GM18507 (cell line): ENCODE measurements around the gene RYR2.
"Not testable (repeated sequence)": the region's sequence is repeated elsewhere in the genome, so short reads cannot be mapped to it uniquely, and the experiment has no call there.

Experiments
- DNase-seq: peaks from one replicate; pipeline ENCODE4 v3.0.0; 2011; ENCODE audit warnings: low read depth; ENCODE audit not compliant: insufficient read length; ENCODE audit errors: extremely low spot score
- FAIRE-seq: peaks from 2 replicates; lab custom pipeline; 2011; peaks lifted over from hg19 to GRCh38; lab: Jason Lieb, UNC

RYR2 gene

DNA sequence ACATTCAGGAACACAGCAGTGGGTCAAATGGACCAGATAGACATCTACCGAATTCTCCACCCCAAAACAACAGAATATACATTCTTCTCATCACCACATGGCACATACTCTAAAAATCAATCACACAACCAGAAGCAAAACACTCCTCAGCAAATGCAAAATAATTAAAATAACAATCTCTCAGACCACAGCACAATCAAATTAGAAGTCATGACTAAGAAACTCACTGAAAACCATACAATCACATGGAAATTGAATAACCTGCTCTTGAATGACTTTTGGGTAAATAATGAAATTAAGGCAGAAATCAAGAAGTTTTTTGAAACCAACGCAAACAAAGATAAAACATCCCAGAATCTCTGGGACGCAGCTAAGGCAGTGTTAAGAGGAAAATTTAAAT is 799.5 kb downstream of the RYR2 start:
- FAIRE-seq: no peak

DNA sequence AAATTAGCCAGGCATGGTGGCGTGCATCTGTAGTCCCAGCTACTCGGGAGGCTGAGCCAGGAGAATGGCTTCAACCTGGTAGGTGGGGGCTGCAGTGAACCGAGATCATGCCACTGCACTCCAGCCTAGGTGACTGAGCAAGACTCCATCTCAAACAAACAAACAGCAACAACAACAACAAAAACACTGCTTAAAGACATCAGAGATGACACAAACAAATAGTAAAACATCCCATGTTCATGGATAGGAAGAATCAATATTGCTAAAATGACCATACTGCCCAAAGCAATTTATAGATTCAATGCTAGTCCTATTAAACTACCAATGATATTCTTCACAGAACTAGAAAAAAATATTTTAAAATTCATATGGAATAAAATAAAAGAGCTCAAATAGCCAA is 801.5 kb downstream of the RYR2 start:
- not testable (repeated sequence) for FAIRE-seq, DNase-seq

More for the DNA sequence above, 799.5 kb downstream of the RYR2 start:
- no peak for DNase-seq

DNA sequence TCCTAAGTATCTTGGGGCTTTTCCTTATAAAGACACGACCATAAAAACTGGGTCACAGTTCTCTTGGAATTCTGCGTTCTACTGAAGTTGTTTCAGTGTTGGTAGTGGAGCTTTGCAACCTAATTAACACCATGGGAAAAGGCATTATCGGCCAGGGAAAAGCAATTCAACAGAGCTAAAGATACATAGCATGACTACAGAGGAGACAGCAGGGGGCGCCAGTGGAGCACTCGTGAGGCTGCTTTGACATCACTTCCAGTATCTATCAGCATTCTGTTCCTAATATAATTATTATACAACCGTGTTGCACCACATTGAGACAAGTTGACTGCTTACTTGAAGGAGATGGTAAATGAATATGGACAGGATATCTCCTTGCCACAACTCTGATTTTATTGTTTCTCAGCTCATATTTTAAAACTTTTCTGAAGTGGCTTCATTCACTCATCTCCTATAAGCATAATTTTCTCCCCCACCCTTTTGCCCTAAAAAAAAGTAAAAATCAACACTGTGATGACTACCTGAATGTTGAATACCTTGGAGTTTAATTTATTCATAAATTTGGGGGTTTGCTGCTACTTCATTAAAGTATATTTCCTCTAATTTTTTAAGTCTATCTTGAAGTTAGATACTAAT is 809.3 kb downstream of the RYR2 start:
- DNase-seq (no peak), FAIRE-seq (no peak)

DNA sequence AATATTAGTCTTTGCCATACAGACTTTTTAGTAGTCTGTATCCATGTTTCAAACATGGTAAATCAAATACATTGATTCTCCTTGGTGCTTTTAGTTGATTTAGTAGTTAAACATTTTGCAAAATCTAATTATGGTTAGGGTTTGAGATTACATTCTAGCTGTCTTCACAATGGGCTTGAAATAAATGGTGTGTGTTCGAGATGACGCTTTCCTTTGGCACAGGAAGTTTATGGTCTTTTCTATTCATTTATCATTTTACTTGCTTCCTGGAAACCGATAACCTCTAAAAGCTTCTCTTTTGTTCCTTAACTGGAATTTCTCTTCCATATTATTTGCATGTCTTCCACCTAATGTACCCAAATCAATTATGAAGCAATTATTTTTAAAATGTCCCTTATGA is 810.4 kb downstream of the RYR2 start:
- FAIRE-seq (no peak), DNase-seq (no peak)

GRCh38 chr1:237857455-237857854 is 815.5 kb downstream of the RYR2 start:
- DNase-seq (no peak), FAIRE-seq (no peak)

- FAIRE-seq (no peak), DNase-seq (no peak)
Observed at GRCh38 chr1:237858992-237859391, 817.0 kb downstream of the RYR2 start.

DNA sequence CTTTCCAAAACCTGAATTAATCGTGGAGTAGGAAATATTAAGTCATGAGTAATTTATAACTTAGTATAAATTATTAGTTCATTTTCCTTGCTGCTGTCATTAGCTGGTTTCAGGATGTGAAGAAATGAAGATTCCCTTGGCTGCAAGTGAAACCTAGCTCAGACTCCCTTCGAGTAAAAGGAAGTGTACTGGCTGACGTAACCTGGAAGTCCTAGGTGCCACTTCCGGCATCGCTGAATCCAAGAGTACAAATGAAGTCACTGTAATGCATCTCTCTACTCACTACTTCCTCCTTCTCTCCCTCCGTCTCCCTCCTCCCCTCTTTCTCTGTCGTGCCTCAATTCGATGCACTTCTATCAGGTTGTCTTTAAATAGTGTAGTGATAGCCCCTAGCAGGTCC is 820.0 kb downstream of the RYR2 start:
- no peak for DNase-seq
- no peak for FAIRE-seq

DNA sequence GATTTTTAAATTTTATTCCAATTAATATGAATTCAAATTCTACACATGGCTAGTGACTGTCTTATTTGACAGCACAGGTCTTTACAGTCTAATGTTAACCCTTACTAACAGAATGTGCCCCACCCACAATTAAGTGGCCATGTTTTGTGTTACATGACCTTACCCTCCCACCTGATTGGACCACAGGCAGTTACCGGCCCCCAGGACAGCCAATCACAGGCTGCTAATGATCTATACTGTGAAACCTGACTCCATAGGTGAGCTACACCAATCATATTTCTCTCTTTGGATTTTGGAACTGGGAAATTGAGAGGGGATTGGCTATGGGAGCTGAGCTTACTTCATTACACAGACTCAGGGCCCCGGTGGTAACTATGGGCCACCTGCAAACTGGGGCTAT is 821.2 kb downstream of the RYR2 start:
- FAIRE-seq (no peak), DNase-seq (no peak)

- DNase-seq (no peak), FAIRE-seq (no peak)
Observed at GRCh38 chr1:237864338-237865244, 822.6 kb downstream of the RYR2 start.

DNA sequence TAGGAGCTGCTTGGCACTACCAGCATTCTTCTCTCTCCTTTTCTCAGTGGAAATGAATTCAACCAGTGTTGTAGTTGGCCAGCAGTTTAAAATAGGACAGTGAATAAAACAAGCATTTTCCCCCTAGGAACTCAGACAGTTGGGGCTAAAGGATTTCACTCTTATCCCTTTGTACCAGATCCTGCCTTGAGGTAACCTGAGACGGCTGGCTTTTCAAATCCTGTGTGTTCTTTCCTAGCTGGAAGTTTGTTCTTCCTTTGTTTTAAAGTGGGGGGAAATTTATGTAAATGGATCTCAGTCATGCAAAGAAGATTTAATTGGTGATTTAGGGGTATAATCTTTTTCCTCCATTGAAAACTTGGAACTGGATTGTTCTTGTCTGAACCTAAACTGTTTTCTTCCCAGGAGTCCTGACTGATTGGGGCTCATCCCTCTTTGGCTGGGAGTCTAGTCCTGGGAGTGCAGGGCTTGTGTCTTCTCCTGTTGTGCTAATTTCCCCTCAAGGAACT is 825.5 kb downstream of the RYR2 start:
- FAIRE-seq (no peak), DNase-seq (no peak)

- DNase-seq (no peak), FAIRE-seq (no peak)
Observed at GRCh38 chr1:237868817-237869600, 827.0 kb downstream of the RYR2 start.

- FAIRE-seq (no peak), DNase-seq (no peak)
Observed at GRCh38 chr1:237873487-237874211, 831.7 kb downstream of the RYR2 start.

DNA sequence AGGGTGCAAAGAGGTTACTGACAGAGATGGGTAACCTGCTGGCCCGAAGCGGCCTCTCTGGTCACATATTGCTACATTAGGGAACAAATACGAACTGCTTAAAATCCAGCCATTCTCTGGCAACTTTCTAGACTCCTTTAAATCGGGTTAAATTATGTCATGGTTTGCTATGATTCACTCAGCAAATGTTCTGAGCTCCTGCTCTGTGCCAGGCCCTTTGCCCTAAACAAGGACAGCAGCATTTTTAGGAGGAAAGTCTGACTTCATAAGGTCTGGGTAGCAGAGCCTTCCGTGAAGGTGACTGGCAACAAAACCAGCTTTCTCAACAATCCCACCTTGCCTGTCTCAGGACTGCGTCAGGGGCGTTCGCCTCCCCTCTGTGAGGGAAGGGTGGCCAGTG is 833.3 kb downstream of the RYR2 start:
- FAIRE-seq (no peak), DNase-seq (no peak)

DNA sequence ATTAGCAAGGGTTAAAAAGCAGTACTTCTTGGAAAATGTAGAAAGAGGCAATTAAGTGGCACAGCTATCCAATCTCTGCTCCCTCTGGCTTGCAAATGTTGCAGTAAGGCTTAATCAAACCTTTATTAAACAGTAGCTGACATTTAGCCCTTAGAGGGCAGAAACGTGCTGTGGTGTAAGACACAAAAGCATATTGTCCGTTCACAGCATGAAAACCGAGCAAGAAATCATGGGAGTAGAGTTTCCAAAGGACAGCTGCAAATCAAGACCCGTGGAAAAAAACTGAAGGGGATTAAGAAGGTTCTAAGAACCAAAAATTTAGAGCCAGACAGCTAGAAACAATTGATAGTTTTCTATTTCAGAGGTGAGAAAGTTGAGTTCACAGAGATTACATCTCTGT is 835.6 kb downstream of the RYR2 start:
- DNase-seq (no peak), FAIRE-seq (no peak)

DNA sequence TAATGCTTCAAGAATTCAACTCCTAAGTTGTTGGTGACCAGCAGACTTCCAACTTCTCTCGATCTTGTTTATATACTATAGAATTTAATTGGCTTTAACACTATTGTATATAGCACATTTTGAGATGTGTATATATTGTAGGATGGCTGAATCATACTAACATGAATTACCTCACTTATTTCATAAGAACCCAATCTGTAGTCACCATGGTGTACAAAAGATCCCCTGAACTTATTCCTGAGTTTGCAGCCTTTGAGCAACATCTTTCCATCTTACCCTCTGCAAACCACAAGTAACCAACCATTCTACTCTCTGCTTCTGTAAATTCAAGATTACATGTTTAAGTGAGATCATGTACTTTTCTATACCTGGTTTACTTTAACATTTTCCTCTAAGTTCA is 836.4 kb downstream of the RYR2 start:
- no peak for FAIRE-seq
- no peak for DNase-seq

DNA sequence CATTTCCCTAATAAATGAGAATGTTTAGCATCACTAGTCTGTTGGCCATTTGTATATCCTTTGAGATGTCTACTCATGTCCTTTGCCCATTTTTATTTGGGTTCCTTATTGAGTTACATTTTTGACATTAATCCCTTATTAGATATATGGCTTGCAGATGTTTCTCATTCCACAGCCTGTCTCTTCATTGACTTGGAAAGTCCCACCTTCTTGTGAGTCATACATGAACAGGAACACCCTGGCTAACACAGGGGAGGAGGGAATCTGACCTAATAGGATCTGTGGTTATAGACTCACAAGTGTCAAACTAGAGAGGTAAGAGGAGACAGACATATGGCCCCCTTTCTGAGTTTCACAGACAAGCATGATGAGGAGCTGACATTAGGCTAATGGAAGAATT is 837.2 kb downstream of the RYR2 start:
- FAIRE-seq (no peak), DNase-seq (no peak)
